Kidney (tissue), 14 donors: ENCODE data around the gene TTC33. TPM values are rescaled to one million over a fixed set of nuclear protein-coding genes. Genes with fewer than 3 reads are reported as not detected.
"Not testable (repeated sequence)": the region's sequence is repeated elsewhere in the genome, so short reads cannot be mapped to it uniquely, and the experiment has no call there.

Source experiments
- DNase-seq, 5 donors: peaks; one replicate each; pipeline ENCODE4 v3.0.0-alpha.2; 2013 to 2020
- FAIRE-seq: peaks from 2 replicates; lab custom pipeline; 2012; peaks lifted over from hg19 to GRCh38; lab: Jason Lieb, UNC
- H3K27ac ChIP-seq, 2 donors: one replicate each; pipeline ENCODE4 v1.7.0; 2013; ENCODE audit warnings: low read depth in 2 of 2, low read length in 2 of 2, inconsistent platforms in 1 of 2
- H3K27me3 ChIP-seq: one replicate; pipeline ENCODE4 v1.7.1; 2013; ENCODE audit warnings: low read length, inconsistent platforms; ENCODE audit not compliant: control insufficient read depth, insufficient read depth
- H3K36me3 ChIP-seq, 3 donors: one replicate each; pipeline versions ENCODE4 v1.7.0 to v1.7.1; 2013; ENCODE audit warnings: low read length in 3 of 3, control low read depth in 1 of 3, inconsistent platforms in 1 of 3; ENCODE audit not compliant: insufficient read depth in 3 of 3, control insufficient read depth in 2 of 3
- H3K4me1 ChIP-seq, 3 donors: one replicate each; pipeline versions ENCODE4 v1.7.0 to v1.7.1; 2013; ENCODE audit warnings: low read length in 3 of 3, inconsistent platforms in 1 of 3, low read depth in 1 of 3; ENCODE audit not compliant: control insufficient read depth in 2 of 3, insufficient read depth in 2 of 3
- H3K4me3 ChIP-seq, 3 donors: one replicate each; pipeline versions ENCODE4 v1.7.0 to v1.8.1; 2013; ENCODE audit warnings: low read length in 3 of 3, control low read depth in 1 of 3, inconsistent platforms in 1 of 3
- H3K9ac ChIP-seq, 3 donors: one replicate each; pipeline versions ENCODE4 v1.7.0 to v1.7.1; 2013; ENCODE audit warnings: low read length in 3 of 3, control low read depth in 1 of 3, inconsistent platforms in 1 of 3
- H3K9me3 ChIP-seq, 3 donors: one replicate each; pipeline versions ENCODE4 v1.7.0 to v1.7.1; 2013; ENCODE audit warnings: low read length in 3 of 3, control low read depth in 1 of 3, inconsistent platforms in 1 of 3; ENCODE audit not compliant: control insufficient read depth in 2 of 3, insufficient read depth in 1 of 3
- intact Hi-C: fragments of 100-400 bp; cut with DNase I; formaldehyde crosslinking; loops from one replicate; pipeline ENCODE4 v1.11.1; 2022
- polyA plus RNA-seq: library from polyadenylated mRNA; stranded (reverse); fragments of 350-450 nt; fragmentation: Illumina TruSeq; extraction: RNeasy Lipid Tissue Mini Kit (QIAGEN cat#74804); gene quantifications from one replicate; pipeline ENCODE4 v1.2.3, GENCODE V29; 2014; ENCODE audit warnings: low read depth, low replicate concordance; ENCODE audit not compliant: insufficient read depth
- total RNA-seq: library from RNA; stranded (reverse); fragmentation: NEBNext Ultra II Directional; extraction: Animal tissue kit (Norgen Biotek cat#: 25700); gene quantifications from one replicate; pipeline ENCODE4 v1.2.1, GENCODE V29; 2021
- TF ChIP-seq, protein P1 (sequence below): IDR thresholded peaks from 3 replicates; pipeline ENCODE4 v1.5.1; 2012; ENCODE audit warnings: mild to moderate bottlenecking, moderate library complexity, borderline replicate concordance; ENCODE audit not compliant: insufficient read depth; ENCODE audit errors: extremely low read depth
- donor health status: control.
- donor health status: control.
- donor health status: control.
- donor health status: control.
- donor health status: control.
- donor health status: DM: yes; HTN: yes; CAD: no.
- donor health status: Normal renal cell carcinoma (clear cell type).

The TTC33 gene
- total and polyA plus RNA-seq, 2 donors from 2014 or later: 7.1 to 20.1 TPM

DNA sequence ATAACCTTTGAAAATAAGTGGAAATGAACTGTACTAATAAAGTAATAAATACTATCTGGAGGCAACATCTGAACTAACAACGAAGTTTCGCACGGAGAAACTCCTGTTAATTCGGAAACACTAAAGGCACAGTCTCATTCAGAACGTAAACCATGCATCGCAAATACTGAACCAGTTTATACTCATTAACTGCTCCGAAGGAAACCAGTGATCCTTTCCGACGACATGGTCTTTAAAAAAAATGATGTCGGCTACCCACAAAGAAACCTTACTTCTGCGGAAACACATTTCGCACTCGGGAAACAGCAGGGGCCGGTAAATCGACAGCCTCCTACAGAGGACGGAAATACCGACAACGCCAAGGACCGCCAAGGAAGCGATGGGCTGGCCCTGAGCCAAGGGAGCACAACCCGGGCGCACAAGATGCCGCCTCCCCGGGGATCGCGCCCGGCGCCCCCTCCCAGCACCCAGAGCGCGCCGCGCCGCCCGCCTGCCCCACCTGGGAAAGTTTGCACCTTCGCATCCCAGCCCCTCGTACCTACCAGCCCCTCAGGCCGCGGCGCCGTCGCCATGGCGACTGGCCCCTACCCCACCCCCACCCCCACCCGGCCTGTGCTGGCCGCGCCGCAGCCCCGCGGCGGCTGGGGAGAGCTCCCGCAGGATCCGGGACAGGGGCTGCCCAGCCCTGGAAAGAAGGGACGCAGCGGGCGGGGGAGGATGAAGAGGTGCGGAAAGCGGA is 41.7 kb upstream of the TTC33 start:
- TF ChIP-seq, protein P1, sequence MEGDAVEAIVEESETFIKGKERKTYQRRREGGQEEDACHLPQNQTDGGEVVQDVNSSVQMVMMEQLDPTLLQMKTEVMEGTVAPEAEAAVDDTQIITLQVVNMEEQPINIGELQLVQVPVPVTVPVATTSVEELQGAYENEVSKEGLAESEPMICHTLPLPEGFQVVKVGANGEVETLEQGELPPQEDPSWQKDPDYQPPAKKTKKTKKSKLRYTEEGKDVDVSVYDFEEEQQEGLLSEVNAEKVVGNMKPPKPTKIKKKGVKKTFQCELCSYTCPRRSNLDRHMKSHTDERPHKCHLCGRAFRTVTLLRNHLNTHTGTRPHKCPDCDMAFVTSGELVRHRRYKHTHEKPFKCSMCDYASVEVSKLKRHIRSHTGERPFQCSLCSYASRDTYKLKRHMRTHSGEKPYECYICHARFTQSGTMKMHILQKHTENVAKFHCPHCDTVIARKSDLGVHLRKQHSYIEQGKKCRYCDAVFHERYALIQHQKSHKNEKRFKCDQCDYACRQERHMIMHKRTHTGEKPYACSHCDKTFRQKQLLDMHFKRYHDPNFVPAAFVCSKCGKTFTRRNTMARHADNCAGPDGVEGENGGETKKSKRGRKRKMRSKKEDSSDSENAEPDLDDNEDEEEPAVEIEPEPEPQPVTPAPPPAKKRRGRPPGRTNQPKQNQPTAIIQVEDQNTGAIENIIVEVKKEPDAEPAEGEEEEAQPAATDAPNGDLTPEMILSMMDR: no peak
- peak overlapping the region; percentile 49 to 94 (median 72) for H3K9ac ChIP-seq
- FAIRE-seq (no peak), DNase-seq (peak in 3 of 5 donors; percentile 81 to 94 (median 84))
- no peaks in the 10 kb centered on the region for H3K27me3 ChIP-seq
- H3K9me3 ChIP-seq: no peaks in the 10 kb centered on the region
- no peaks in the 10 kb centered on the region for H3K36me3 ChIP-seq
- intact Hi-C loops: no loop called here
- peaks cover 0 to 3% (median 0%) of the 10 kb centered on the region in 3 donors for H3K4me1 ChIP-seq
- peak overlapping the region; percentile 90 to 92 for H3K27ac ChIP-seq
- peak overlapping the region; percentile 79 to 96 (median 81) for H3K4me3 ChIP-seq

GRCh38 chr5:40796487-40796889 is 40.7 kb upstream of the TTC33 start:
- TF ChIP-seq, protein P1: no peak
- H3K36me3 ChIP-seq: no peaks in the 10 kb centered on the region
- H3K4me3 ChIP-seq: peak overlapping the region; percentile 79 to 96 (median 81)
- H3K27ac ChIP-seq: no peak overlapping the region
- no peaks in the 10 kb centered on the region for H3K27me3 ChIP-seq
- no peaks in the 10 kb centered on the region for H3K9me3 ChIP-seq
- FAIRE-seq: no peak
- DNase-seq: no peak
- peak overlapping the region in 1 of 3 donors; percentile 1 for H3K9ac ChIP-seq
- intact Hi-C loops: no loop called here
- H3K4me1 ChIP-seq: peaks cover 0 to 5% (median 0%) of the 10 kb centered on the region in 3 donors

DNA sequence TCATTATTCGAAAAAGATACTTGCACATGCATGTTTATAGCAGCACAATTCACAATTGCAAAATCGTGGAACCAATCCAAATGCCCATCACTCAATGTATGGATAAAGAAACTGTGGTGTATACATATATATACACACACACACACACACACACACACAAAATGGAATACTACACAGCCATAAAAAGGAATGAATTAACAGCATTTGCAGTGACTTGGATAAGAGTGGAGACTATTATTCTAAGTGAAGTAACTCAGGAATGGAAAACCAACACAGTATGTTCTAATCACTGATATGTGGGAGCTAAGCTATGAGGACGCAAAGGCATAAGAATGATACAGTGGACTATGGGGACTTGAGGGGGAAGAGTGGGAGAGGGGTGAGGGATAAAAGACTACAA is 39.1 kb upstream of the TTC33 start:
- H3K9me3 ChIP-seq, H3K4me3 ChIP-seq, intact Hi-C loops, H3K27ac ChIP-seq, H3K27me3 ChIP-seq, FAIRE-seq, H3K9ac ChIP-seq, H3K36me3 ChIP-seq, DNase-seq: not testable (repeated sequence)
- peaks cover 0 to 11% (median 0%) of the 10 kb centered on the region in 3 donors for H3K4me1 ChIP-seq

GRCh38 chr5:40794340-40794739 is 38.6 kb upstream of the TTC33 start:
- H3K27ac ChIP-seq, FAIRE-seq, H3K4me3 ChIP-seq, H3K9ac ChIP-seq, H3K9me3 ChIP-seq, intact Hi-C loops, DNase-seq, H3K36me3 ChIP-seq, H3K27me3 ChIP-seq: not testable (repeated sequence)
- peaks cover 0 to 11% (median 0%) of the 10 kb centered on the region in 3 donors for H3K4me1 ChIP-seq

- H3K9ac ChIP-seq, H3K36me3 ChIP-seq, H3K27me3 ChIP-seq, H3K4me3 ChIP-seq, intact Hi-C loops, FAIRE-seq, H3K9me3 ChIP-seq, H3K27ac ChIP-seq, DNase-seq: not testable (repeated sequence)
- peaks cover 0 to 11% (median 0%) of the 10 kb centered on the region in 3 donors for H3K4me1 ChIP-seq
These were observed 36.9 kb upstream of the TTC33 start for GRCh38 chr5:40792691-40793090.
